ENCODE results near the gene ATP5ME.
"Not testable (repeated sequence)": the region's sequence is repeated elsewhere in the genome, so short reads cannot be mapped to it uniquely, and the experiment has no call there.

Gene ATP5ME

DNA sequence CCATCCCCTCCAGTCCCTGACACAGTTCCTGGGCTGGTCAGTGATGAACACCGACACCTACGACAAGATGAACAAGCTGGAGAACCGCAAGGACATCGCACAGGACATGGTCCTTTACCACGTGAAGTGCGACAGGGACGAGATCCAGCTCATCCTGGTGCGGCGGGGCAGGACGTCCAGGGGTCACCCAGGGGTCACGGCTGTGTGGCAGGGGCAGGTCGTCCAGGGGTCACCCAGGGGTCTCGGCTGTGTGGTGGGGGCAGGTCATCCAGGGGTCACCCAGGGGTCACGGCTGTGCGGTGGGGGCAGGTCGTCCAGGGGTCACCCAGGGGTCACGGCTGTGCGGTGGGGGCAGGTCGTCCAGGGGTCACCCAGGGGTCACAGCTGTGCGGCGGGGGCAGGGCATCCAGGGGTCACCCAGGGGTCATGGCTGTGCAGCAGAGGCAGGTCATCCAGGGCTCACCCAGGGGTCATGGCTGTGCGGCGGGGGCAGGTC, 16.7 kb downstream of the ATP5ME start:
- in situ Hi-C loops (cut with HindIII; ENCODE audit: low sequenced_read_pairs) = no loop called here

DNA sequence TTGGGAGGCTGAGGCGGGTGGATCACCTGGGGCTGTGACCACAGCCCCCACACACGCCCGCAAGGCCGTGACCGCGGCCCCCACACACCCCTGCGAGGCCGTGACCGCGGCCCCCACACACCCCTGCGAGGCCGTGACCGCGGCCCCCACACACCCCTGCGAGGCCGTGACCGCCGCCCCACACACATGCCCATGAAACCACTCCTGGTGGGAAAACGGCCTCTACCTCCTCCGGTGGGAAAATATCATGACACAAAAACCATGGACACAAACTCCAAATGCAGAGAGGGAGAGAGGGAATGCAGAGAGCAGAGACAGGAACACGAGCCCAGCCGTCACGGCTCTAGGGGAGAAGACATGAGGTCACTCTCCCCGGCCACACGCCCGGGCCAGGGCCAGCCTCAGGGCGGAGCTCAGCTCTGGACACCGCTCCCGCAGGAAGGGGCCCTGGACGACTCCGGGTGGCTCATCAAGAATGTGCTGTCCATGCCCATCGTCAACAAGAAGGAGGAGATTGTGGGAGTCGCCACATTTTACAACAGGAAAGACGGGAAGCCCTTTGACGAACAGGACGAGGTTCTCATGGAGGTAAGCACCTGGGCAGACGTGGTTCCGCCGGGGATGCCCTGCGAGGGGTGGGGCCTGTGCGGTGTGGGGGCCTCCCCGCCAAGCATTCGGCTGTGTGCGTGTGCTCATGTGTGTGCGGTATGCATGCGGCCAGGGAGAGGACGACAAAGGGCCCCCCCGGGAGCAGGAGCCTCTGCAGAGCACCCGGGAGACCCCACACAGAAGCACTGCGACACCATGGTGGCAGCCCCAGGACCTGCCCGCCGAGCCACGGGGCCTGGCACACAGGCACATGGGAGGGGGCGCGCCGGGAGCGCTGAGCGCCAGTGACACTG, 17.4 kb downstream of the ATP5ME start:
- in situ Hi-C loops (cut with HindIII; ENCODE audit: low sequenced_read_pairs) = no loop called here

DNA sequence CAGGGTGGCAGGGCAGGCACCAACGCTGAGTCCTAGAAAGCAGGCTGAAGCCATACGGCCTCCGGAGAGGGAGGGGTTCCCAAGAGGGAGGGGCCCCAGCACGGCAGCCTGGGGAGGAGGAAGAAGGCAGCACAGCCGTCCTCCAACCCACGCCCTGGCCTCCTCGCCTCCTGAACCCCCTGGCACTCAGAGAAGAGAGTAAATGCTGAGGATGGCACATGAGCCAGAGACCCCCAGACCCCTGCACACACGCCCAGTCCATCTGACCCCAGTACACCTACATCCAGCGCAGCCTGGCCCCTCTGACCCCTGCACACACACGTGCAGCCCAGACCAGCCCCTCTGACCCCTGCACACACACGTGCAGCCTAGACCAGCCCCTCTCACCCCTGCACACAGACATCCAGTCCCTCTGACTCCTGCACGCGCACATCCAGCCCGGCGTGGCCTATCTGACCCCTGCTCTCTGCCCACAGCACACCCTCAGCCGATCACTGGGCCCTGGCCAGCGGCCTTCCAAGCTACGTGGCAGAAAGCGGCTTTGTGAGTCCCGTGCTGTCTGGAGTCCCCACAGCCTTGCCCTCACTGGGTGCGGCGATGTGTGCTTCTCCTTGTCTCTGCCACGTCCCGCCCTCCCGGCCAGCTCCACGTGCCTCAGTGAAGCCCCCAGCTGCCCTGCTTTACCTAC, 18.5 kb downstream of the ATP5ME start:
- in situ Hi-C loops (cut with HindIII; ENCODE audit: low sequenced_read_pairs) = no loop called here

DNA sequence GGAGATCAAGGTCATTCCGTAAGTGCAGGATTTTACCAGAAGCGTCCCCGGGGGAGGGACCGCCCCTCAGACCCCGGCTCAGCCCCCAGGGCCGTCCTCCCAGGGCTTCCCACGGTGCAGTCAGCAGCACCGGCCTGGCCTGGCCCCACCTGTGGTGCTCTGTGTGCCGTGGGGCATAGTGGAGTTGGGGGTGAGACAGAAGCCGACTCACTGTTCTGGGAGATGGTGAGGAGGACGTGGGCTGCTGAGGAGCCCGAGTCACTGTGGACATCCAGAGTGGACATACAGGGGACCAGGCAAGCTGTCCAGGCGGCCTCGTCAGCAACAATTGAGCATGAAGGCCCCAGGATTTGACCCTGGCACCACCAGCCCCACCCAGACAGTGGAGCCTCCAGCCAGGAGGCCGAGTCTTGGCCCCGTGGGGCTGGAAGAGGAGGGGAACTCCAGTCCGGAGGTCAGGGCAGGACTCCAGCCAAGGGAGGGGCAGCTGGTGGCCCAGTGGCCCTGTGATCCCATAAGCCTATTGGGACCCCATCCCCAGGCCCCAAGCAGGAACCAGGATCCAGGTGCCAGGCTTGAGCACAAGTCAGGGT, 19.1 kb downstream of the ATP5ME start:
- in situ Hi-C loops (cut with HindIII; ENCODE audit: low sequenced_read_pairs) = no loop called here

DNA sequence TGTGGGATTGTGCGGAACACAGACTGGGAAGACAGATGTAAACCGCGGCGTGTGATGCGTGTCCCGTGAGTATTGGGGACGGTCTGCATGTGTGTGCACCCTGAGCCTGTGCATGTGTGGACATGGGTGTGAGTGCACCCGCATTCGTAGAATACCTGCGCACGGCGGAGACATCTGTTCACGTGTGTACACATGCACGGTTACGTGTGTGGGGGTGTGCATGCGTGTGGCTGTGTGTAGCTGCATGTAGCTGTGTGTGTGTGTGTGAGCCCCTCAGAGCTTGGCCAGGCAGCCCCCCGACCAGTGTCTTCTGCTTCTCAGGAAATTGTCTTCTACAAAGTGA, 19.6 kb downstream of the ATP5ME start:
- in situ Hi-C loops (cut with HindIII; ENCODE audit: low sequenced_read_pairs) = no loop called here

DNA sequence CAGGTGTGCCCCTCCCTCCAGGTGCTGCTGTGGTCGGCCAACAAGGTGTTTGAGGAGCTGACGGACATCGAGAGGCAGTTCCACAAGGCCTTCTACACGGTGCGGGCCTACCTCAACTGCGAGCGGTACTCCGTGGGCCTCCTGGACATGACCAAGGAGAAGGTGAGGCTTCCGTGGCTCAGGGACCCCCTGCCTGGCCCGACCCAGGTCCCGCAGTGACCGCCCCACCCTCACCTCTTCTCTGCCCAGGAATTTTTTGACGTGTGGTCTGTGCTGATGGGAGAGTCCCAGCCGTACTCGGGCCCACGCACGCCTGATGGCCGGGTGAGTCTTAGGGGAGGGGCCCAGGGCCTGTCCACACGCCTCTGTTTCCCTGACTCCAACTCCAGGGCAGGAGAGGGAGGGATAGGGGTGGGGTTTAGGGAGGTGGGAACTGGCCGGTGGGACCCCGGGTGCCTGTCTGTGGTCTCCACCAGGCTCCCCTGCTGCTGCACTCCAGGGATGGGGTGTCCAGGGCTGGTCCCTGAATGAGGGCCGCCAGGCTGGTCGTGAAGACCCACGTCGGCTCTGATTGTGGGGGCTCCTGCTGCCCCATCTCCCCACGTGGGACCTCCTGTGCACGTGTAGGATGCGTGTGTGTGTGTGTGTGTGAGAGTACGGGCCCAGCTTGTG, 20.1 kb downstream of the ATP5ME start:
- in situ Hi-C loops (cut with HindIII; ENCODE audit: low sequenced_read_pairs) = no loop called here

DNA sequence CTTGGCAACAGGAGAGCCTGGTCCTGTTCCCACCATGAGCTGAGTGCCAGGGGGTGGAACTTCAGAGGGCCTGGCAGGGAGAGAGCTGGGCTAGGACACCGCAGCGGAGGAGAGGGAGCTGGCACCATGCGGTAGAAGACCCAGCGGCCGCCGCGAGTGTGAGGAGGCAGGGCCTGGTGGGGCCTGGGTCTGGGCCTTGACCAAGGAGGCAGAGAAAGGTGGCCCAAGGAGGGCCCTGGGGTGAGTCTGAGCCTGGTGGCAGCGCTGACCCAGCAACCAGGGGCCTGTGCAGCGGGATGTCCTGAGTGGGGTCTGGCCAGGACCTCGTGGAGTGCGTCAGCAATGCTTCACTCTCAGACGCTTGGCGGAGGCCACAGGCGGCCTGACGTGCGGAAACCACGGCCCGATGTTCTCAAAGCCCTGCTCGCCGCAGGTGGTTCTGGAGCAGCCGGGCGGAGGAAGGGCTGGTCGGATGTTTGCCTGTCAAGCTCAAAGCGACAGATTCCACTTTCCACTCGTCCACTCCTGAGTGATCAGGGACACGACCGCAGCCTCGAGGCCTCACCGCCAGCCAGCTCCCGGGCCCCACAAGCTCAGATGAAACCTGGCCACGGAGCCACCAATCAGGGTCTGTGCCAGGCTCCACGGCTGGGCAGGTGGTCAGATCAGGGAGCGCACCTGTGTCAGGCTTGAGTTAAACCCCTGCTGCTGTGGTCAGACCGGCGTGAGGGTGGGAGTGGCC, 20.8 kb downstream of the ATP5ME start:
- in situ Hi-C loops (cut with HindIII; ENCODE audit: low sequenced_read_pairs) = no loop called here

DNA sequence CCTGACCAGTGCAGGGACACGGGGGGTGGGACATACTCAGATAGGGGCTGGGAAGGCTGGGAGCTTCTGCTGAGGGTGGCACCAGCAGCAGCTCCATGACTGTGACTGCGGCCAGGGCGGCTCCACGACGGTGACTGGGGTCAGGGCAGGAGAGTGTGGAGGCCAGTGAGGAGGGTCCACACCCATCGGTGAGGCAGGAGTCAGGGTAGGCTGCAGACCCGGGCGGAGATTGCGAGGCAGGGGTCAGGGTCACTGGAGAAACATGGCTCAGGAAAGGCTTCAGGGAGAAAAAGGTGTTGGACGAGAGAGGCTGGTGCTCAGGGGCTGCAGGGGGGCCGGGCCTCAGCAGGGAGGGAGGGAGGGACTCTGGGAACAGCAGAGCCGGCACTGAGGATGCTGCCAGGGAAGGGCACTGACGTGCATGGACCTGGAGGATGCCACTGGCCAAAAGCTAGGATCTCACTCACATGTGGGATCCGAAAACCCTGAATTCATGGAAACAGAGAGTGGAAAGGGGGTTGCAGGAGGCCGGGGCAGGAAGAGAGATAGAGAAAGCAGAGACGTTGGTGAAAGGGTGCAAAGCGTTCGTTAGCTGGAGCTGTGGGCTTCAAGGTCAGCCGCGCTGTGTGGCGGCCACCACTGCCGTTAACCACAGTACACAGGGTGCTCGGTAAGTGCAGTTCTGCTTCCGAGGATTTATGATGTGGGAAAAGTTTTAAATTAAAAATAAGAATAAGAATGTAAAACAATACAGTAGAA, 22.0 kb downstream of the ATP5ME start:
- in situ Hi-C loops (cut with HindIII; ENCODE audit: low sequenced_read_pairs) = no loop called here

DNA sequence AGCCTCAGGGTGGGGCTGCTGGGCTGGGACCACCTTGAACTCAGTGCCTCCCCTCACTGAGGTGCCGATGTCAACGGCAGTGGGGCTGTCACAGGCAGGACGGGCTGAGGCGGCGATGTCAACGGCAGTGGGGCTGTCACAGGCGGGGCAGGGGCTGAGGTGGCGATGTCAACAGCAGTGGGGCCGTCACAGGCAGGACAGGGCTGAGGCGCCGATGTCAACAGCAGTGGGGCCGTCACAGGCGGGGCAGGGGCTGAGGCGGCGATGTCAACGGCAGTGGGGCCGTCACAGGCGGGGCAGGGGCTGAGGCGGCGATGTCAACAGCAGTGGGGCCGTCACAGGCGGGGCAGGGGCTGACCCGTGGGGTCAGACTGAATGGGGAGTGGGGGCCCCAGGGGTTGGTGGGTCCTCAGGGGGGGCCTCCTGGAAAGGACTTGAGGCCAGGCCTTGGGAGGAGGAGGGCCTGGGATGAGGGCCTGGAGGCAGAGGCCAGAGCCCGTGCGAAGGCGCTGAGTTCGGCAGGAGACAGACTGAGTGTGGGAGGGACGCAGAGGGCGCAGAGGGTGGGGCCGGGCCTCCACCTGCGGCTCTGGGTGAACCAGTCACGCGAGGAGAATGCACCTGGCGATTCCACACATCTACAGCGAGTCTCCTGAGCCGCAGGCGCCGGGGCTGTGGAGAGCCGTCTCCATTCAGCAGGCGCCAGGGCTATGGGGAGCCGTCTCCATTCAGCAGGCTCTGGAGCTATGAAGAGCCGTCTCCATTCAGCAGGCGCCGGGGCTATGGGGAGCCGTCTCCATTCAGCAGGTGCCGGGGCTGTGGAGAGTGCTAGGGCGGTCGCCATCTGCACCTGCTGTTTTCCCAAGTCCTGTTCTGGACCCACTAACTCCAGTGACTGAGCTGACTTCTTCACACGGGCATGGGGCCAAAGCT, 22.9 kb downstream of the ATP5ME start:
- in situ Hi-C loops (cut with HindIII; ENCODE audit: low sequenced_read_pairs) = no loop called here

DNA sequence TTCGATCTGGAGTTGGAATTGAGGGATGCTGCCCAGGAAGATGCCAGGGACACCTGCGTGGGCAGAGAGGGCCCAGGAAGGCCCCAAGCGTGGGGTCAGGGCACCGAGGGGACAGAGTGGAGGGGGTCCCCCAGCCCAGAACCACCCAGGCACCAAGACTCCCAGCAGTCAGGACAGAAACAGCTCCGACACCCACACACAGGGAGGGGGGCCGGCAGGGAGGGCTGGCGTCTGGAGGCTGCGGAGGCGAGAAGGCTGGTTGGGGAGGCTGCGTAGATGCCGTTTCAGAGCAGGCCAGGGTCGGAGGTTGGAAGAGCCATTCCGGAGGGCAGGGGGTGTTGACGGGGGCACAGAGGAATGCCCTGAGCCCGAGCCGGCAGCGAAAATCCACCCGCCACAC, 23.6 kb downstream of the ATP5ME start:
- in situ Hi-C loops (cut with HindIII; ENCODE audit: low sequenced_read_pairs) = no loop called here

DNA sequence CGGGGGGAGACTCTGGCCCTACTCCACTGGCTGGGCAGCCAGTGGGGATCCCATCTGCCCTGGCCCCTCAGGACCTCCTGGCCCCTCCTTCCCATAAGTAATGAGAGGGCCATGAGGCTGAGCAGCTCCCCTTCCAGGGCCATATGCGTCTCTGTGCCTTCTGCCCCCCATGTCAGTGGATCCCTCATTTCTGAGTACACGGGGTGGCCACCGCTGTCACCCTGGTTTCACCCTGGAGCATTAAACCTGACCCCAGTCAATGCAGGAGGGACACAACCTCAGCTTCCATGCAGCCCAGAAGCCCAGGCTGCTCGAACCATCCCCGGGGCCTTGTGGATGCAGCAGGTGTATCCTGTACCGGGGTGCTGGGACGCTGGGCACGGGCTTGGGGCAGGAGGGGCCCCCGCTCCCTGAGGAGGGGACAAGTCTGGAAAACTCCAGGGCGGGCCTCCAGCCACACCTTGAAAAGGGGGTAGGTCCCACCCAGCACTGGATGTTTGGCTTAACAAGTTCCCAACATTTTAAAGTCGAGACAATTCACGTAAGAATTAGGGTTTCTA, 24.2 kb downstream of the ATP5ME start:
- in situ Hi-C loops (cut with HindIII; ENCODE audit: low sequenced_read_pairs) = no loop called here

DNA sequence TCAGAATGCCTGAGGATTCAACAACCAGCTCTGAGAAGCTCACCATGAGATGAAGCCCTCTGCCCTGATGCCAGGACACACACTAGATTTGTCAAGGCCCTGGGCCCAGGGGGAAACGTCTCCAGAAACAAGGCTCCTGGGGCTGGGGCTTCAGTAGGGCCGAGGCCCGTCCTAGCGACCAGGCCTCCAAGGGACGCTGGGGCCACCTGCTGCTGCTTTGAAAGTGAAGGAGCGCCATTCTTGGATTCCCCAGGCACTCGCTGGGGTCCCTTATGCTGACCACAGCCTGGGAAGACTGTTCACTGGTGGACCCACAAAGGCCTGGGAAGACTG, 24.8 kb downstream of the ATP5ME start:
- in situ Hi-C loops (cut with HindIII; ENCODE audit: low sequenced_read_pairs) = no loop called here

DNA sequence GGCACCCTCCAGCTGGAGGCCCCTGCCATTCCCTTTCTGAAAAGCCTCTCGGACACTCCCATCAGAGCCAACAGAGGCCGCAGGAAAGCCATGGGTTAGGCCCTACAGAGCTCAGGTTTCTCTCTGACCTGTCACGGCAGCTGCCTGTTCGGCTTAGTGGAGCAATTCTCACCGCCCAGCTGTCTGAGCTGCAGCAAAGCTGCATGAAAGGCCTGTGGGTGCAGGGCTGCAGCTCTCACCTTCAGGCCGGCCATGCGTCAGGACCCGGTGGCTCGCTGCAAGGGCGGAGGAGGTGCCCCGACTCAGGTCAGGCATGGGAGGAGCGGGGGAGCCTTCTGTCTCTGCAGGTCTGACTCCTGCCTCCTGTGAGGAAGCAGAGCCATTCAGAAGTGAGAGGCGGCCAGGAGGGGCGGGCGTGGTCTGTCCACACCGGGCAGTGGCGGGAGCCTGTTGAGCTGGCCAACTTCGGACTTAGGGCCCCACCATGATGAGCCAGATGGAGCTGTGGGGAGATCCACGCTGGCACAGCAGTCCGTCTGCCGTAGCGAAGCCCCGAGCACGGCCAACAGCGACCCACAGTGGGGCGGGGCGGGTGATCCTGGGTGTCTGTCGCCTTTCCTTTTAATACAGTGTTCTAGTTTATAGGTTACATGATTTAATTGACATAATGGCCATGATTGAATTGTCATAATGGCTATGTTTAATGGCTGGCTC, 25.3 kb downstream of the ATP5ME start:
- in situ Hi-C loops (cut with HindIII; ENCODE audit: low sequenced_read_pairs) = no loop called here

DNA sequence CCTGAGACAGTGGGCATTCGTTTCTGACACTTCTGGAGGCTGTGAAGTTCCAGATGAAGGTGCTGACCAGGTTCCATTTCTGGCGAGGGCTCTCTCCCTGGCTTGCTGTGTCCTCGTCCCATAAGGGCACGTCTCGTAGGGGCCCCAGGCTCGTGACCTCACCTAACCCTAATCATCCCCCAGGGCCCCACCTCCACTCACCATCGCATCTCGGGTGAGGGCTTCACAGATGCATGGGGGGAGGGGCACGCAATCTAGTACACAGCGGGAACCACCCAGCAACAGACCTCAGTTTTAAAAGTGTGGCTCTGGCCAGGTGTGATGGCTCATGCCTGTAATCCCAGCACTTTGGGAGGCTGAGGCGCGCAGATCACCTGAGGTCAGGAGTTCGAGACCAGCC, 26.6 kb downstream of the ATP5ME start:
- in situ Hi-C loops (cut with HindIII; ENCODE audit: low sequenced_read_pairs) = no loop called here

DNA sequence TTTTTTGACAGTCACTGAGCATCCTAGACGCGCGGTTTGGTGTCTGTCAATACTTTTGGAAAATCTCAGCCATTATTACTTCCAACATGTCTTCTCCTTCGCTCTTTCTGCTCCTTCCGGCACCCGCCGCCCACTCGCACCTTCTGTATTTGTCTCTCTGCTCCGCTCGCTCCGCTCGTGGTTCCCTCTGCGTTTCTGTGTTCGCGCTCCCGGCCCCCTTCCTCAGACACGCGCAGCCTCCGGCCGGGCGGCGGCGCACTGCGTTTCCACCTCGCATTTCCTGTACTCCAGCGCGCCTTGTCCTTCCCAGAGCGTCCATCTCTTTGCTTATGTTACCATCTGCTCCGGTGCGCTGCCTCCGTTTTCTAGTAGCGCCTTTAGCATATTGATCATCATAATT, 27.6 kb downstream of the ATP5ME start:
- in situ Hi-C loops (cut with HindIII; ENCODE audit: low sequenced_read_pairs) = no loop called here

DNA sequence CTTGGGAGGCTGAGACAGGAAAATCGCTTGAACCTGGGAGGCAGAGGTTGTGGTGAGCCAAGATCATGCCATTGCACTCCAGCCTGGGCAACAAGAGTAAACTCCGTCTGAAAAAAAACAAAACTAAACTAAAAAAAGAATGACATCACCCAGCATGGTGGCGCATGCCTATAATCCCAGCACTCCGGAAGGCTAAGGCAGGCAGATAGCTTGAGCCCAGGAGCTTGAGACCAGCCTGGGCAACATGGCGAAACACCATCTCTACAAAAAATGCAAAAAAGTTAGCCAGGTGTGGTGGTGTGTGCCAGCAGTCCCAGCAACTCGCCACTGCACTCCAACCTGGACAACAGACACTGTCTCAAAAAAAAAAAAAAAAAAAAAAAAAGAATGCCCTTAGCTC, 31.7 kb downstream of the ATP5ME start:
- in situ Hi-C loops (cut with HindIII; ENCODE audit: low sequenced_read_pairs) = not testable (repeated sequence)

DNA sequence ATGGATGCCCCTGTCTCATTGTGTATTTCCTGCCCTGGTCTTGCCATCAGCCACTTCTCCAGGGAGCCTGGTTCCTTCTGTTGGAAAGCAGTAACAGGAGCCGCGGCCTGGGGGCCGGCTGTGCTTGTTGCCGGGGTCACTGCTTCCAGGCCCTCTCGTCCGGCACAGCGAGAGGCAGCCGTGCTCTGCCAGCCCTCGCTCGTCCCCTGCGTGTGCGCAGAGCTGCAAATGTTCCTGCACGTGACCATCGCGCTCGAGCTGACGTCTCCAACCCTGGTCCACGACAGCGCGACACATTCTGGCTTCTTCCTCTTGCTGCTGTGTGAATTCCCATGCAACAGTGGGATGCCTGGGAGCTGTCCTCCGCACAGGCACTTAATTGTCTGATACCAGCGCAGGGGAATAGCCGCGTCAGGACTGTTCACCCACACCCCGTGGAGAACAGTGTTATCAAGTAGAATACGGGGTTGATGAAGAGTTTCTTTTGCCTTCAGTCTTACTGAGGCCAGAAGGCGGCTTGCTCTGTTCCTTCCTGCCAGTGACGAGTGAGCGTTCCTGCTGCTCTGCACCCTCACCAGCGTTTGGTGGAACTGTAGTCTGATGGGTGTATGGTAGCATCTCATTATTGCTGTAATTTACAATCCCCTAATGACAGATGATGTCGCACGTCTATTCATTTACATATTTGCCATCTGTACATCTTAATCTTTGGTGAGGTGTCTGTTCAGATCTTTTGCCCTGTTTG, 36.4 kb downstream of the ATP5ME start:
- in situ Hi-C loops (cut with HindIII; ENCODE audit: low sequenced_read_pairs) = no loop called here
